GM12878 (cell line): ENCODE data around the gene MYOCOS. TPM values are rescaled to one million over a fixed set of nuclear protein-coding genes. Genes with fewer than 3 reads are reported as not detected.

Experiments
- ATAC-seq: fragments of 200-7000 bp; cut with Tn5 transposase; 3 replicates; pipeline ENCODE4 v1.9.1; 2020; ENCODE audit warnings: mild to moderate bottlenecking, moderate library complexity
- BruUV-seq: library from RNA; stranded (reverse); fragments of 400-500 nt; replicated peaks from 2 replicates; lab custom pipeline; 2021; lab: Mats Ljungman, UMichigan
- CTCF ChIA-PET: fragments of 300-600 bp; sonication (Branson Sonifier 250); formaldehyde crosslinking; extraction: SDS; loops from one replicate; lab custom pipeline; 2021; ENCODE audit warnings: inconsistent platforms; lab: Yijun Ruan, JAX
- POLR2A ChIA-PET: fragments of 350-600 bp; formaldehyde crosslinking; extraction: SDS; loops from one replicate; lab custom pipeline; 2021; ENCODE audit warnings: inconsistent platforms; lab: Charles Lee
- RAD21 ChIA-PET: fragments of 300-600 bp; sonication (Branson Sonifier 250); formaldehyde crosslinking; loops from one replicate; lab custom pipeline; 2023; ENCODE audit warnings: antibody characterized with exemption; ENCODE audit not compliant: unreplicated experiment; lab: Charles Lee
- SMC1A ChIA-PET: fragments of 300-600 bp; sonication (Branson Sonifier 250); formaldehyde crosslinking; loops from one replicate; lab custom pipeline; 2023; ENCODE audit not compliant: unreplicated experiment, uncharacterized antibody; lab: Charles Lee
- DNase-seq: peaks from one replicate; pipeline ENCODE4 v3.0.0-alpha.2; 2011; ENCODE audit warnings: low read depth, low spot score
- FAIRE-seq: peaks from 3 replicates; lab custom pipeline; 2011; peaks lifted over from hg19 to GRCh38; lab: Jason Lieb, UNC
- H2AFZ ChIP-seq: 2 replicates; pipeline ENCODE4 v1.6.0; 2011; ENCODE audit warnings: low read depth, low read length, control low read depth; ENCODE audit not compliant: control insufficient read depth
- H3K27ac ChIP-seq: 2 replicates; pipeline ENCODE4 v1.5.1; 2011; ENCODE audit warnings: control low read depth; ENCODE audit not compliant: control insufficient read depth, insufficient read depth
- H3K27me3 ChIP-seq, 2 experiments: replicated peaks in 1 of 2; 2 replicates each; pipeline versions ENCODE4 v1.6.0 to v1.6.1; 2011; ENCODE audit warnings: low read length in 1 of 2; ENCODE audit not compliant: control insufficient read depth in 2 of 2, insufficient read depth in 2 of 2
- H3K36me3 ChIP-seq, 2 experiments: 2 replicates each; pipeline ENCODE4 v1.5.1; 2011; ENCODE audit warnings: low read length in 1 of 2; ENCODE audit not compliant: control insufficient read depth in 2 of 2, insufficient read depth in 2 of 2
- H3K4me1 ChIP-seq: 2 replicates; pipeline ENCODE4 v1.6.1; 2011; ENCODE audit warnings: mild to moderate bottlenecking, low read length, moderate library complexity, mixed read lengths; ENCODE audit not compliant: control insufficient read depth, insufficient read depth
- H3K4me2 ChIP-seq: 2 replicates; pipeline ENCODE4 v1.6.0; 2011; ENCODE audit warnings: control low read depth; ENCODE audit not compliant: control insufficient read depth, insufficient read depth
- H3K4me3 ChIP-seq: fragments of 200-600 bp; sonication (generic); 2 replicates; pipeline ENCODE4 v1.5.1; 2016
- H3K79me2 ChIP-seq: 2 replicates; pipeline ENCODE4 v1.6.0; 2011; ENCODE audit warnings: low read length; ENCODE audit not compliant: control insufficient read depth, insufficient read depth
- H3K9ac ChIP-seq: 2 replicates; pipeline ENCODE4 v1.8.0; 2011; ENCODE audit warnings: low read length, control low read depth, mixed read lengths; ENCODE audit not compliant: control insufficient read depth, insufficient read depth
- H3K9me3 ChIP-seq: replicated peaks from 3 replicates; pipeline ENCODE4 v1.5.1; 2011; ENCODE audit warnings: mild to moderate bottlenecking, low read length; ENCODE audit not compliant: control insufficient read depth, insufficient read depth
- H4K20me1 ChIP-seq: 2 replicates; pipeline ENCODE4 v1.6.0; 2011; ENCODE audit not compliant: control insufficient read depth, insufficient read depth
- BACH1 ChIP-seq: fragments of 450-650 bp; IDR thresholded peaks from 2 replicates; pipeline ENCODE4 v1.6.1; 2017; ENCODE audit warnings: mild to moderate bottlenecking, borderline replicate concordance
- DPF2 ChIP-seq: fragments of 450-650 bp; IDR thresholded peaks from 2 replicates; pipeline ENCODE4 v1.6.1; 2017; ENCODE audit warnings: mild to moderate bottlenecking
- JUNB ChIP-seq: IDR thresholded peaks from 2 replicates; pipeline ENCODE4 v1.6.1; 2016; ENCODE audit warnings: antibody characterized with exemption, mild to moderate bottlenecking
- WGBS: methylation state at CpG from one replicate; pipeline ENCODE4 v1.1.6; 2016; ENCODE audit warnings: low lambda C conversion rate; ENCODE audit not compliant: insufficient replicate concordance, insufficient coverage; ENCODE audit errors: missing lambda C conversion rate; 5-methylcytosine and 5-hydroxymethylcytosine counted together
- in situ Hi-C: fragments of 300-500 bp; cut with MboI; formaldehyde crosslinking; loops from 9 replicates; pipeline ENCODE4 v1.14.3; 2018; ENCODE audit warnings: mixed read lengths
- intact Hi-C: fragments of 100-400 bp; cut with micrococcal nuclease; formaldehyde crosslinking; loops from one replicate; pipeline ENCODE4 v1.14.2; 2022; ENCODE audit not compliant: unreplicated experiment
- polyA plus RNA-seq, 11 experiments: library from polyadenylated mRNA; depleted of rRNA in 4 of 11; unstranded in 6 of 11; stranded (reverse) in 5 of 11; fragments of >200 nt; fragmentation: Nextera tagmentation in 4 of 11; fragmentation: Illumina TruSeq in 1 of 11; extraction: Ambion mirVana in 4 of 11; extraction: Trizol in 1 of 11; gene quantifications; 1 replicate in 1 of 11; 2 replicates in 10 of 11; pipeline versions ENCODE4 v1.2.1 to v1.2.3, GENCODE V29; 2011 to 2016; ENCODE audit warnings: inconsistent platforms in 2 of 11, missing spikeins in 2 of 11, low read depth in 1 of 11
- total RNA-seq, 4 experiments: library from RNA; depleted of rRNA in 3 of 4; stranded (reverse); fragments of >200 nt in 3 of 4; fragmentation: Illumina TruSeq in 1 of 4; extraction: Trizol in 1 of 4; gene quantifications; 2 replicates each; pipeline versions ENCODE4 v1.2.1 to v1.2.3, GENCODE V29; 2013 to 2021

MYOCOS gene
- total and polyA plus RNA-seq, 10 of the 15 experiments (the other 5 are each of a cell fraction or from before 2014, with no cell fraction given), result 0.12 to 0.24 (median 0.16) TPM; not detected in 4

GRCh38 chr1:171654201-171654941, 32.3 kb downstream of the MYOCOS start:
- Histone ChIP-seq H3K4me3 (no peak overlapping the region), H3K4me2 (no peak overlapping the region), H3K4me1 (no peaks in the 10 kb centered on the region), H3K9me3 (no peaks in the 10 kb centered on the region), H4K20me1 (no peaks in the 10 kb centered on the region), H3K9ac (no peak overlapping the region), H3K27ac (no peak overlapping the region), H2AFZ (no peak overlapping the region), H3K36me3 (no peaks in the 10 kb centered on the region), H3K79me2 (no peaks in the 10 kb centered on the region), H3K27me3 (peaks cover 0 to 3% of the 10 kb centered on the region in 2 experiments; a peak in 1 of 4 replicates)
- 47% methylated on average over 8 of the region's 8 CpGs for WGBS
- FAIRE-seq, result no peak
- ChIA-PET POLR2A (interaction anchor here (0.8 to 1.2 kb wide), 2 partner anchors 10 to 21 kb away, joined by 3 to 8 read pairs; no protein-coding TSS in a partner anchor), SMC1A (interaction anchor here (0.7 to 4.2 kb wide), 15 partner anchors 9 to 1013 kb away, joined by 3 to 32 read pairs (median 3); partner anchors contain the start of gene VAMP4), CTCF (interaction anchor here (0.6 to 7.3 kb wide), 31 partner anchors 9 to 342 kb away, joined by 3 to 68 read pairs (median 4); partner anchors contain the start of gene VAMP4), RAD21 (interaction anchor here (0.7 to 3.9 kb wide), 11 partner anchors 10 to 327 kb away, joined by 3 to 19 read pairs (median 4); partner anchors contain the start of gene METTL13)
- no peak for ATAC-seq
- intact Hi-C loops, result loop anchor here (2.0 kb wide), 1 partner anchor 330 kb away; no protein-coding TSS in a partner anchor
- in situ Hi-C loops, result no loop called here
- no TSS peak for BruUV-seq
- TF ChIP-seq JUNB (no peak), BACH1 (no peak), DPF2 (no peak)
- no peak for DNase-seq
